ENCODE data around the gene HTATIP2. TPM values are rescaled to one million over a fixed set of nuclear protein-coding genes. Genes with fewer than 3 reads are reported as not detected.

Gene HTATIP2
- total RNA-seq, 4 donors from 2014 or later: 8.0 to 183 (median 100) TPM

- H3K27ac ChIP-seq: no peak overlapping the region
- WGBS, 2 donors (ENCODE audit: low coverage in 1 of 2): 77% methylated on average over 2 of the region's 2 CpGs; no CpG with 5 or more reads in 1 of the 2 donors
- DNase-seq: no peak
- no peaks in the 10 kb centered on the region for H3K27me3 ChIP-seq
- H3K9me3 ChIP-seq: no peaks in the 10 kb centered on the region
- TF ChIP-seq EP300 (IDR thresholded peaks at IDR 0.05; ENCODE audit: low read depth) (no peak), POLR2AphosphoS5 (IDR thresholded peaks at IDR 0.05) (no peak), CTCF (IDR thresholded peaks at IDR 0.05) (no peak), POLR2A (IDR thresholded peaks at IDR 0.05) (no peak)
- H3K4me1 ChIP-seq: no peaks in the 10 kb centered on the region
- H3K36me3 ChIP-seq: peaks cover 0 to 31% (median 11%) of the 10 kb centered on the region in 4 donors
- H3K4me3 ChIP-seq: no peak overlapping the region
- in situ Hi-C loops (cut with MboI; ENCODE audit: low pct_ligation_motif_present in 1 of 4, low pct_unique_long_range_greater_than_20kb in 1 of 4, low sequenced_read_pairs in 3 of 4): loop anchor here in 3 of 4 donors (25.0 kb wide), 1 partner anchor 213 kb away; no protein-coding TSS in a partner anchor
- intact Hi-C loops (cut with DNase I; ENCODE audit: low total_unique reads): no loop called here
Measured at GRCh38 chr11:20399498-20399897, 36.0 kb downstream of the HTATIP2 start.

- intact Hi-C loops (cut with DNase I; ENCODE audit: low total_unique reads) (no loop called here), in situ Hi-C loops (cut with MboI; ENCODE audit: low pct_ligation_motif_present in 1 of 4, low pct_unique_long_range_greater_than_20kb in 1 of 4, low sequenced_read_pairs in 3 of 4) (no loop called here)
- Histone ChIP-seq H3K27ac (no peak overlapping the region), H3K27me3 (no peaks in the 10 kb centered on the region), H3K4me1 (no peaks in the 10 kb centered on the region), H3K9me3 (no peaks in the 10 kb centered on the region), H3K36me3 (peaks cover 0 to 34% (median 14%) of the 10 kb centered on the region in 4 donors), H3K4me3 (no peak overlapping the region)
- WGBS, 2 donors (ENCODE audit: low coverage in 1 of 2): 98 to 100% methylated on average over 1 of the region's 1 CpG
- TF ChIP-seq POLR2AphosphoS5 (IDR thresholded peaks at IDR 0.05) (no peak), EP300 (IDR thresholded peaks at IDR 0.05; ENCODE audit: low read depth) (no peak), CTCF (IDR thresholded peaks at IDR 0.05) (no peak), POLR2A (IDR thresholded peaks at IDR 0.05) (no peak)
- DNase-seq: no peak
Measured at GRCh38 chr11:20403059-20403458, 39.5 kb downstream of the HTATIP2 start.

GRCh38 chr11:20406484-20406883, 43.0 kb downstream of the HTATIP2 start:
- Histone ChIP-seq H3K4me1 (no peaks in the 10 kb centered on the region), H3K4me3 (no peak overlapping the region), H3K27ac (no peak overlapping the region), H3K9me3 (no peaks in the 10 kb centered on the region), H3K27me3 (no peaks in the 10 kb centered on the region), H3K36me3 (peaks cover 0 to 26% (median 12%) of the 10 kb centered on the region in 4 donors)
- no peak for TF ChIP-seq POLR2AphosphoS5 (IDR thresholded peaks at IDR 0.05)
- no peak for TF ChIP-seq POLR2A (IDR thresholded peaks at IDR 0.05)
- TF ChIP-seq EP300 (IDR thresholded peaks at IDR 0.05; ENCODE audit: low read depth): no peak
- no peak for TF ChIP-seq CTCF (IDR thresholded peaks at IDR 0.05)
- intact Hi-C loops (cut with DNase I; ENCODE audit: low total_unique reads): no loop called here
- DNase-seq: no peak
- in situ Hi-C loops (cut with MboI; ENCODE audit: low pct_ligation_motif_present in 1 of 4, low pct_unique_long_range_greater_than_20kb in 1 of 4, low sequenced_read_pairs in 3 of 4): no loop called here

GRCh38 chr11:20407344-20407743, 43.8 kb downstream of the HTATIP2 start:
- no peak for TF ChIP-seq CTCF (IDR thresholded peaks at IDR 0.05)
- no peak for TF ChIP-seq POLR2A (IDR thresholded peaks at IDR 0.05)
- no peak for TF ChIP-seq EP300 (IDR thresholded peaks at IDR 0.05; ENCODE audit: low read depth)
- no peak for TF ChIP-seq POLR2AphosphoS5 (IDR thresholded peaks at IDR 0.05)
- in situ Hi-C loops (cut with MboI; ENCODE audit: low pct_ligation_motif_present in 1 of 4, low pct_unique_long_range_greater_than_20kb in 1 of 4, low sequenced_read_pairs in 3 of 4): no loop called here

More at GRCh38 chr11:20407344-20407743, 43.8 kb downstream of the HTATIP2 start:
- intact Hi-C loops (cut with DNase I; ENCODE audit: low total_unique reads): no loop called here
- DNase-seq: no peak
- Histone ChIP-seq H3K27ac (no peak overlapping the region), H3K4me1 (no peaks in the 10 kb centered on the region), H3K9me3 (no peaks in the 10 kb centered on the region), H3K36me3 (peaks cover 0 to 25% (median 12%) of the 10 kb centered on the region in 4 donors), H3K27me3 (no peaks in the 10 kb centered on the region), H3K4me3 (no peak overlapping the region)
- 53 to 63% methylated on average over 3 of the region's 3 CpGs for WGBS, 2 donors (ENCODE audit: low coverage in 1 of 2)

All from transverse colon (tissue), 4 donors.